Prostate gland (tissue), 2 donors: ENCODE measurements around the gene UBAC1. TPM values are rescaled to one million over a fixed set of nuclear protein-coding genes. Genes with fewer than 3 reads are reported as not detected.

Source experiments
- DNase-seq: peaks from one replicate; pipeline ENCODE4 v3.0.0-alpha.2; 2019; ENCODE audit warnings: low spot score
- H3K27ac ChIP-seq, 2 donors: fragments of 200-600 bp; sonication (generic); 2 replicates each; pipeline ENCODE4 v1.5.1; 2017 to 2019
- H3K27me3 ChIP-seq: fragments of 200-600 bp; sonication (generic); replicated peaks from 2 replicates; pipeline ENCODE4 v1.5.1; 2019; ENCODE audit not compliant: insufficient read depth
- H3K36me3 ChIP-seq, 2 donors: fragments of 200-600 bp; sonication (generic); 1 replicate in 1 of 2; 2 replicates in 1 of 2; pipeline versions ENCODE4 v1.5.1 to v1.8.1; 2017 to 2019
- H3K4me1 ChIP-seq: fragments of 200-600 bp; sonication (generic); replicated peaks from 2 replicates; pipeline ENCODE4 v1.5.1; 2019
- H3K4me3 ChIP-seq, 2 donors: fragments of 200-600 bp; sonication (generic); 2 replicates each; pipeline ENCODE4 v1.5.1; 2017 to 2019
- H3K9me3 ChIP-seq: fragments of 200-600 bp; sonication (generic); 2 replicates; pipeline ENCODE4 v1.5.1; 2017
- POLR2A ChIP-seq: fragments of 450-650 bp; IDR thresholded peaks from one replicate; pipeline ENCODE4 v1.6.1; 2016; ENCODE audit warnings: antibody characterized with exemption, mild to moderate bottlenecking
- POLR2AphosphoS5 ChIP-seq: sonication (generic); formaldehyde crosslinking; IDR thresholded peaks from one replicate; pipeline ENCODE4 v1.6.1; 2017; ENCODE audit warnings: antibody characterized with exemption
- WGBS: methylation state at CpG from one replicate; pipeline ENCODE4 v1.1.5; 2018; 5-methylcytosine and 5-hydroxymethylcytosine counted together
- intact Hi-C: fragments of 100-400 bp; cut with DNase I; formaldehyde crosslinking; loops from one replicate; pipeline ENCODE4 v1.14.2; 2022
- total RNA-seq, 2 donors: library from RNA; depleted of rRNA; stranded (reverse); fragments of >200 nt; gene quantifications; one replicate each; pipeline ENCODE4 v1.1.0, GENCODE V29; 2016
- TF ChIP-seq, protein P1 (sequence below), 4 experiments: fragments of 200-600 bp in 2 of 4; fragments of 450-650 bp in 2 of 4; sonication (generic) in 2 of 4; IDR thresholded peaks; 1 replicate in 3 of 4; 2 replicates in 1 of 4; pipeline ENCODE4 v1.5.1; 2016 to 2019; ENCODE audit warnings: antibody characterized with exemption in 4 of 4, mild to moderate bottlenecking in 2 of 4, moderate library complexity in 2 of 4

The UBAC1 gene
- total RNA-seq, 2 donors from 2014 or later, result 53.7 to 59.1 TPM

DNA sequence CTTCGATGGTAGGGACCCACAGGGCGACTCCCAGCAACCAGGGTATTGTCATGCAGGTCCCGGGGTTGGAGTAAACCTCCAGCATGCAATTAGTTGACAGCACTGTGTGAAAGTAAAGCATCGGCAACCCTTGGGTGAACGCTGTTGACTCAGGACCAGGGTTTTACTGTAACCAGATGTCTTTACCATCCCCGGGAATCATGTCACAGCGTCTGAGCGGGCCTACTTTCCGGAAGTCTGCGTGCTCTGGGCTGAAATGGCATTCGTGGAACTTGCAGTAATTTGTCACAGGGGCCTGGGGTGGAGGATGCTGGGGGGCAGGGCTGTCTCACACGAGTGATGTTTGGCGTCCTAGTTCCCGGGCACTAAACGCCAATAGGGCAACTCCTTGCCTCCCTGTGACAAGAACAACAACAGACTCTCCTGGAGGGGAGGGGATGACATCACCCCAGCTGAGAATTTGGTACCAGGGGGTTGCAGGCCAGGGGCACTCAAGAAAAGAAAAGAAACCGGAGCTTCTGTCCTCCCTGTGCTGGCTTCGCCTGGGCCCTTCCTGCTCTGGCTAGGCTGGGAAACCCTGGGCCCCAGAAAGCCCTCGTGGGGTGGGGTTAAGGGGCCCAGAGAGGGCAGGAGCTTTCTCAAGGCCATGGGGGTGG is 10.1 kb upstream of the UBAC1 start:
- no peaks in the 10 kb centered on the region for H3K36me3 ChIP-seq
- intact Hi-C loops, result no loop called here
- DNase-seq, result no peak
- TF ChIP-seq, protein P1, sequence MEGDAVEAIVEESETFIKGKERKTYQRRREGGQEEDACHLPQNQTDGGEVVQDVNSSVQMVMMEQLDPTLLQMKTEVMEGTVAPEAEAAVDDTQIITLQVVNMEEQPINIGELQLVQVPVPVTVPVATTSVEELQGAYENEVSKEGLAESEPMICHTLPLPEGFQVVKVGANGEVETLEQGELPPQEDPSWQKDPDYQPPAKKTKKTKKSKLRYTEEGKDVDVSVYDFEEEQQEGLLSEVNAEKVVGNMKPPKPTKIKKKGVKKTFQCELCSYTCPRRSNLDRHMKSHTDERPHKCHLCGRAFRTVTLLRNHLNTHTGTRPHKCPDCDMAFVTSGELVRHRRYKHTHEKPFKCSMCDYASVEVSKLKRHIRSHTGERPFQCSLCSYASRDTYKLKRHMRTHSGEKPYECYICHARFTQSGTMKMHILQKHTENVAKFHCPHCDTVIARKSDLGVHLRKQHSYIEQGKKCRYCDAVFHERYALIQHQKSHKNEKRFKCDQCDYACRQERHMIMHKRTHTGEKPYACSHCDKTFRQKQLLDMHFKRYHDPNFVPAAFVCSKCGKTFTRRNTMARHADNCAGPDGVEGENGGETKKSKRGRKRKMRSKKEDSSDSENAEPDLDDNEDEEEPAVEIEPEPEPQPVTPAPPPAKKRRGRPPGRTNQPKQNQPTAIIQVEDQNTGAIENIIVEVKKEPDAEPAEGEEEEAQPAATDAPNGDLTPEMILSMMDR (IDR thresholded peaks at IDR 0.05), result no peak
- no peak for TF ChIP-seq POLR2AphosphoS5
- no peak for TF ChIP-seq POLR2A
- H3K4me3 ChIP-seq, result no peak overlapping the region
- H3K4me1 ChIP-seq, result no peaks in the 10 kb centered on the region
- H3K9me3 ChIP-seq, result no peaks in the 10 kb centered on the region
- no peak overlapping the region for H3K27ac ChIP-seq
- WGBS, result 69% methylated on average over 18 of the region's 18 CpGs
- no peaks in the 10 kb centered on the region for H3K27me3 ChIP-seq

- H3K4me1 ChIP-seq, result no peaks in the 10 kb centered on the region
- TF ChIP-seq POLR2AphosphoS5 (no peak), POLR2A (no peak)
- TF ChIP-seq, protein P1 (IDR thresholded peaks at IDR 0.05), result no peak
- no peak overlapping the region for H3K4me3 ChIP-seq
- WGBS, result 81% methylated on average over 9 of the region's 9 CpGs
- no peaks in the 10 kb centered on the region for H3K27me3 ChIP-seq
- H3K9me3 ChIP-seq, result no peaks in the 10 kb centered on the region
- intact Hi-C loops, result no loop called here
- no peak overlapping the region for H3K27ac ChIP-seq
- H3K36me3 ChIP-seq, result no peaks in the 10 kb centered on the region
- no peak for DNase-seq
Observed at GRCh38 chr9:135970128-135970815, 9.1 kb upstream of the UBAC1 start.

DNA sequence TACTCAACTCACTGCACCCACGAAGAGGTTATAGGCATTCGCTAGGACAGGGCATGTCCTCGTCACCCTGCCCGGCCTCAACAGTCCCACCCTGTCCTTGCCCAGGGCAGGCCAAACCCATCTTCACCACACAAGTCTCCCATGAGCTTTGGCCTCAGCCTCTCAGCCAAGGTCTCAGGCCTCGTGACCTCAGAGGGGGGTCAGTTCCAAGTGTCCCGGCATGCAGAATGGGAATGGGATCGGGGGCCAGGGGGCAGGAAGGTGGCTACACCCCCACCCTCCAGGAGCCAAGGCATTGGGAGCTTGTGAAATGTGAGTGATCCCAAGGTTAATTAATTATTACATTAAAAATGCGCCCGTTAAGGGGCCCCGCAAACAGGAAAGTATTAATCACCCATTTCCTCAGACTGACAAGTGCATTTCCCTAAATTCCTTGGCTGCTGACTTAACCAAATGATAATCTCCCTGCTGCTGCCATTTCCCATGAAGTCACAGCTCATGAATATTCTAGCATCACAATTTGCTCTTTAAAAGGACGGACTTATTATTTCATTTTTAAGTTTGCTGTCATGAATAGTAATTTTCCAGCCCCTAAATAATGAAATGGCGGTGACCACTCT is 8.0 kb upstream of the UBAC1 start:
- H3K27me3 ChIP-seq, result no peaks in the 10 kb centered on the region
- H3K4me3 ChIP-seq, result no peak overlapping the region
- 68% methylated on average over 12 of the region's 12 CpGs for WGBS
- intact Hi-C loops, result loop anchor here (10.0 kb wide), 2 partner anchors 104 to 364 kb away; no protein-coding TSS in a partner anchor
- no peaks in the 10 kb centered on the region for H3K36me3 ChIP-seq
- H3K9me3 ChIP-seq, result no peaks in the 10 kb centered on the region
- H3K27ac ChIP-seq, result no peak overlapping the region
- no peaks in the 10 kb centered on the region for H3K4me1 ChIP-seq
- no peak for DNase-seq
- TF ChIP-seq POLR2AphosphoS5, result no peak
- TF ChIP-seq, protein P1 (IDR thresholded peaks at IDR 0.05), result no peak
- no peak for TF ChIP-seq POLR2A

DNA sequence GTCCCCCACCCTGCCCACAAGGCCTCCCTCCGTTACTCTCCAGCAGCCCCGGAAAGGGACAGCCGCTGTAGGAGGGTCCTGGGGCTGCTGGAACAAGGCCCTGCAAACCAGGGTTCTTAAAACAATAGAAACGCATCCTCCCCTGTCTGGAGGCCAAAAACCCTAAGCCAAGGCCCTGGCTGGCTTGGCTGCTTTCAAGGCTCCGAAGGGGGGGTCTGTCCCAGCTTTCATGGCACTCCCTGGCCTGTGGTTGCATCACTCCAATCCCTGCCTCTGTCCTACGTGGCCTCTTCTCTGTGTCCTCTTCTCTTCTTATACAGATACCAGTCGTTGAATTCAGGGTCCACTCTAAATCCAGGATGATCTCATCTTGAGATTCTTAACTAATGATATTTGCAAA is 7.4 kb upstream of the UBAC1 start:
- no peaks in the 10 kb centered on the region for H3K9me3 ChIP-seq
- H3K27ac ChIP-seq, result no peak overlapping the region
- no peak overlapping the region for H3K4me3 ChIP-seq
- intact Hi-C loops, result loop anchor here (10.0 kb wide), 2 partner anchors 104 to 364 kb away; no protein-coding TSS in a partner anchor
- DNase-seq, result no peak
- TF ChIP-seq POLR2A, result no peak
- TF ChIP-seq, protein P1 (IDR thresholded peaks at IDR 0.05), result no peak
- no peak for TF ChIP-seq POLR2AphosphoS5
- no peaks in the 10 kb centered on the region for H3K4me1 ChIP-seq
- 55% methylated on average over 7 of the region's 7 CpGs for WGBS
- no peaks in the 10 kb centered on the region for H3K36me3 ChIP-seq
- H3K27me3 ChIP-seq, result no peaks in the 10 kb centered on the region
